HEK293 (cell line): ENCODE measurements around the gene STRA6.
A peak's percentile ranks its signal among the peaks of the same experiment; 100 is the strongest.

Source experiments
- CTCF ChIA-PET: fragments of 350-600 bp; formaldehyde crosslinking; extraction: SDS; loops from one replicate; lab custom pipeline; 2021; ENCODE audit warnings: antibody characterized with exemption; lab: Yijun Ruan, JAX
- POLR2A ChIA-PET: fragments of 300-600 bp; formaldehyde crosslinking; extraction: SDS; loops from one replicate; lab custom pipeline; 2020; ENCODE audit warnings: antibody characterized with exemption, inconsistent platforms; lab: Yijun Ruan, JAX
- H3K27ac ChIP-seq: fragments of 200-500 bp; sonication (Bioruptor generic); 2 replicates; pipeline ENCODE4 v1.5.1; 2014; ENCODE audit warnings: low read depth, low read length, control low read depth, inconsistent platforms; ENCODE audit errors: extremely low read depth
- H3K36me3 ChIP-seq, 2 experiments: fragments of 200-500 bp in 1 of 2; sonication (Bioruptor generic) in 1 of 2; 1 replicate in 1 of 2; 2 replicates in 1 of 2; pipeline ENCODE4 v1.5.1; 2014 to 2017; ENCODE audit warnings: inconsistent platforms in 2 of 2, low read length in 2 of 2; ENCODE audit not compliant: control insufficient read depth in 2 of 2, insufficient read depth in 1 of 2
- H3K4me1 ChIP-seq: fragments of 200-500 bp; sonication (Bioruptor generic); 2 replicates; pipeline ENCODE4 v1.5.1; 2014; ENCODE audit warnings: mild to moderate bottlenecking, low read length, inconsistent platforms; ENCODE audit not compliant: control insufficient read depth, insufficient read depth
- H3K4me3 ChIP-seq: 2 replicates; pipeline ENCODE4 v1.5.1; 2011; ENCODE audit warnings: low read depth, mild to moderate bottlenecking, control low read depth, low read length, moderate library complexity
- H3K9me3 ChIP-seq: fragments of 200-500 bp; sonication (Bioruptor generic); 2 replicates; pipeline ENCODE4 v1.5.1; 2014; ENCODE audit warnings: low read depth, low read length, inconsistent platforms; ENCODE audit not compliant: control insufficient read depth, insufficient read depth
- CTCF ChIP-seq: fragments of 450-650 bp; formaldehyde crosslinking; IDR thresholded peaks from 2 replicates; pipeline ENCODE4 v1.5.1; 2016; ENCODE audit warnings: missing biosample characterization, missing genetic modification characterization
- EGR2 ChIP-seq: fragments of 450-650 bp; formaldehyde crosslinking; IDR thresholded peaks from 2 replicates; pipeline ENCODE4 v1.5.1; 2016; ENCODE audit warnings: low read depth, missing biosample characterization, missing genetic modification characterization
- INSM2 ChIP-seq: fragments of 450-650 bp; formaldehyde crosslinking; IDR thresholded peaks from 2 replicates; pipeline ENCODE4 v1.5.1; 2016; ENCODE audit warnings: missing biosample characterization, missing genetic modification characterization
- PRDM1 ChIP-seq: fragments of 450-650 bp; formaldehyde crosslinking; IDR thresholded peaks from 2 replicates; pipeline ENCODE4; 2016; ENCODE audit warnings: missing biosample characterization, missing genetic modification characterization
- PRDM6 ChIP-seq: fragments of 450-650 bp; formaldehyde crosslinking; IDR thresholded peaks from 2 replicates; pipeline ENCODE4 v1.5.1; 2017; ENCODE audit warnings: missing biosample characterization, missing genetic modification characterization
- SP2 ChIP-seq: fragments of 450-650 bp; formaldehyde crosslinking; IDR thresholded peaks from 2 replicates; pipeline ENCODE4 v1.5.1; 2016; ENCODE audit warnings: missing biosample characterization, missing genetic modification characterization
- TCF7L2 ChIP-seq: IDR thresholded peaks from 2 replicates; pipeline ENCODE4 v1.6.1; 2011; ENCODE audit warnings: low read depth, mild to moderate bottlenecking, inconsistent platforms, low read length, moderate library complexity, borderline replicate concordance
- WT1 ChIP-seq: fragments of 450-650 bp; formaldehyde crosslinking; IDR thresholded peaks from 2 replicates; pipeline ENCODE4 v1.5.1; 2016; ENCODE audit warnings: missing biosample characterization, missing genetic modification characterization
- ZFP41 ChIP-seq: fragments of 450-650 bp; formaldehyde crosslinking; IDR thresholded peaks from 2 replicates; pipeline ENCODE4 v1.5.1; 2016; ENCODE audit warnings: missing biosample characterization, missing genetic modification characterization, borderline replicate concordance
- ZFP69B ChIP-seq: fragments of 450-650 bp; formaldehyde crosslinking; IDR thresholded peaks from 2 replicates; pipeline ENCODE4 v1.5.1; 2016; ENCODE audit warnings: missing biosample characterization, missing genetic modification characterization
- ZIC2 ChIP-seq: fragments of 450-650 bp; formaldehyde crosslinking; IDR thresholded peaks from 2 replicates; pipeline ENCODE4 v1.5.1; 2016; ENCODE audit warnings: missing biosample characterization, missing genetic modification characterization
- ZNF114 ChIP-seq: fragments of 450-650 bp; formaldehyde crosslinking; IDR thresholded peaks from 2 replicates; pipeline ENCODE4 v1.5.0; 2017; ENCODE audit warnings: missing biosample characterization, missing genetic modification characterization
- ZNF133 ChIP-seq: fragments of 450-650 bp; formaldehyde crosslinking; IDR thresholded peaks from 2 replicates; pipeline ENCODE4 v1.5.1; 2016; ENCODE audit warnings: missing biosample characterization, missing genetic modification characterization
- ZNF366 ChIP-seq: fragments of 450-650 bp; formaldehyde crosslinking; conservative IDR thresholded peaks from 2 replicates; pipeline ENCODE4 v1.5.1; 2016; ENCODE audit warnings: missing biosample characterization, missing genetic modification characterization
- ZNF398 ChIP-seq: fragments of 450-650 bp; formaldehyde crosslinking; IDR thresholded peaks from 2 replicates; pipeline ENCODE4 v1.5.1; 2017; ENCODE audit warnings: missing biosample characterization, missing genetic modification characterization
- TF ChIP-seq, protein P1 (sequence below): fragments of 450-650 bp; formaldehyde crosslinking; IDR thresholded peaks from 2 replicates; pipeline ENCODE4 v1.5.1; 2016; ENCODE audit warnings: missing biosample characterization, missing genetic modification characterization, borderline replicate concordance
- TF ChIP-seq, protein P2 (sequence below): fragments of 450-650 bp; formaldehyde crosslinking; IDR thresholded peaks from 2 replicates; pipeline ENCODE4 v1.5.1; 2016; ENCODE audit warnings: missing biosample characterization, missing genetic modification characterization

Gene STRA6

DNA sequence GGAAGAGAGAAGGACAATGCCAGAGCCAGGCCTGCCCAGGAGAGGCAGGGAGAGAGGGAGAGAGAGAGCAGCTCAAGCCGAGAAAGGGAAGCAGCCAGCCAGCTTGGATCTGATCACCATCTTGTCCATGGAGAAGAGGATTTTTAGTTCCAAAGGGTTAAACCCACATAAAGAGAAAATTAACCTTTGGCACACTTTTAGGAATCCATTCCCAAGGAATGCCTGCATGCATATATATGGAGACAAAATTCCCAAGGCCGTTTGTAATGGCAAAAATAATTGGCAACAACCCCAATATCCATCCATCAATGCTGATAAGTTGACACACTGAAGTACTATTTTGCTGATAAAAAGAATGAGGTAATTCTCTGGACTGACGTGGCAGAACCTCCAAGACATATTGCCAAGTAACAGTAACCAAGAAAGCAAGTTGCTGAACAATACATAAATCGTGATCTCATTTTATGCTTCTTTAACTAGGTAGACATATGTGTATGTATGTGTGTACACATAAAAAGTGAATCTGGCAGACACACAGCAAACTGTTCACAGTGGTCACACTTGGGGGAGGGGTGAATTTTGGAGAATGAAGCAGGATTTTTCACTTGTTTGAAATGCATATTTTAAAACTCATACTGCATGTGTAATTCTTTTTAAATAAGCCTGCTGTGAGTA, 7.5 kb upstream of the STRA6 start (continued):
- TF ChIP-seq, protein P1, sequence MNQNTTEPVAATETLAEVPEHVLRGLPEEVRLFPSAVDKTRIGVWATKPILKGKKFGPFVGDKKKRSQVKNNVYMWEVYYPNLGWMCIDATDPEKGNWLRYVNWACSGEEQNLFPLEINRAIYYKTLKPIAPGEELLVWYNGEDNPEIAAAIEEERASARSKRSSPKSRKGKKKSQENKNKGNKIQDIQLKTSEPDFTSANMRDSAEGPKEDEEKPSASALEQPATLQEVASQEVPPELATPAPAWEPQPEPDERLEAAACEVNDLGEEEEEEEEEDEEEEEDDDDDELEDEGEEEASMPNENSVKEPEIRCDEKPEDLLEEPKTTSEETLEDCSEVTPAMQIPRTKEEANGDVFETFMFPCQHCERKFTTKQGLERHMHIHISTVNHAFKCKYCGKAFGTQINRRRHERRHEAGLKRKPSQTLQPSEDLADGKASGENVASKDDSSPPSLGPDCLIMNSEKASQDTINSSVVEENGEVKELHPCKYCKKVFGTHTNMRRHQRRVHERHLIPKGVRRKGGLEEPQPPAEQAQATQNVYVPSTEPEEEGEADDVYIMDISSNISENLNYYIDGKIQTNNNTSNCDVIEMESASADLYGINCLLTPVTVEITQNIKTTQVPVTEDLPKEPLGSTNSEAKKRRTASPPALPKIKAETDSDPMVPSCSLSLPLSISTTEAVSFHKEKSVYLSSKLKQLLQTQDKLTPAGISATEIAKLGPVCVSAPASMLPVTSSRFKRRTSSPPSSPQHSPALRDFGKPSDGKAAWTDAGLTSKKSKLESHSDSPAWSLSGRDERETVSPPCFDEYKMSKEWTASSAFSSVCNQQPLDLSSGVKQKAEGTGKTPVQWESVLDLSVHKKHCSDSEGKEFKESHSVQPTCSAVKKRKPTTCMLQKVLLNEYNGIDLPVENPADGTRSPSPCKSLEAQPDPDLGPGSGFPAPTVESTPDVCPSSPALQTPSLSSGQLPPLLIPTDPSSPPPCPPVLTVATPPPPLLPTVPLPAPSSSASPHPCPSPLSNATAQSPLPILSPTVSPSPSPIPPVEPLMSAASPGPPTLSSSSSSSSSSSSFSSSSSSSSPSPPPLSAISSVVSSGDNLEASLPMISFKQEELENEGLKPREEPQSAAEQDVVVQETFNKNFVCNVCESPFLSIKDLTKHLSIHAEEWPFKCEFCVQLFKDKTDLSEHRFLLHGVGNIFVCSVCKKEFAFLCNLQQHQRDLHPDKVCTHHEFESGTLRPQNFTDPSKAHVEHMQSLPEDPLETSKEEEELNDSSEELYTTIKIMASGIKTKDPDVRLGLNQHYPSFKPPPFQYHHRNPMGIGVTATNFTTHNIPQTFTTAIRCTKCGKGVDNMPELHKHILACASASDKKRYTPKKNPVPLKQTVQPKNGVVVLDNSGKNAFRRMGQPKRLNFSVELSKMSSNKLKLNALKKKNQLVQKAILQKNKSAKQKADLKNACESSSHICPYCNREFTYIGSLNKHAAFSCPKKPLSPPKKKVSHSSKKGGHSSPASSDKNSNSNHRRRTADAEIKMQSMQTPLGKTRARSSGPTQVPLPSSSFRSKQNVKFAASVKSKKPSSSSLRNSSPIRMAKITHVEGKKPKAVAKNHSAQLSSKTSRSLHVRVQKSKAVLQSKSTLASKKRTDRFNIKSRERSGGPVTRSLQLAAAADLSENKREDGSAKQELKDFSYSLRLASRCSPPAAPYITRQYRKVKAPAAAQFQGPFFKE (tag by site-specific recombination), result no peak
- TF ChIP-seq ZNF133 (tag by site-specific recombination) (no peak), PRDM6 (tag by site-specific recombination) (no peak), ZNF114 (no peak)
- TF ChIP-seq, protein P2, sequence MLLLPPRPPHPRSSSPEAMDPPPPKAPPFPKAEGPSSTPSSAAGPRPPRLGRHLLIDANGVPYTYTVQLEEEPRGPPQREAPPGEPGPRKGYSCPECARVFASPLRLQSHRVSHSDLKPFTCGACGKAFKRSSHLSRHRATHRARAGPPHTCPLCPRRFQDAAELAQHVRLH, result no peak

DNA sequence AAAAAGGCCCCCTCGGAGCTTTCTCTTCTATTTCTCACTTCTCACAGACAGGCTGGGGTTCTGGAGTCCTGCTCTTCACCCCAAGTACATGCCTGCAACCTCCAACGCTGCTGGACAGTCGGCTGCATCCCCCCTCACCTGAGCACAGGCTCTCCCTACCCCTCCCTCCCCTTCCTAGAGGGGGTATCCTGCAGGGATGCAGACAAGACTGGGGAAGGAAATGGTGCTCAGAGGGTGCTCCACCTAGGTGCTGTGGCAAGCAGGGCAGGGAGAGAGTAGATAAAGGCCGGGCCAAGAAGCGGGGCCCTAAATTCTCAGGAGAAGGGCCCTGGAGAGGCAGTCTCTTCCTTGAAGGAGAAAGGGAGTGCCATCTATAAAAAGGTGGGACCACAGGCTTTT, 7.0 kb upstream of the STRA6 start:
- Histone ChIP-seq H3K36me3 (no peaks in the 10 kb centered on the region), H3K27ac (peak overlapping the region; percentile 55), H3K9me3 (no peaks in the 10 kb centered on the region), H3K4me1 (peaks cover 16% of the 10 kb centered on the region), H3K4me3 (no peak overlapping the region)
- CTCF ChIA-PET, result interaction anchor here (0.5 to 1.5 kb wide), 6 partner anchors 14 to 516 kb away, joined by 3 to 4 read pairs (median 3); no protein-coding TSS in a partner anchor
- POLR2A ChIA-PET, result interaction anchor here (0.5 to 3.7 kb wide), 4 partner anchors 9 to 30 kb away, joined by 3 to 15 read pairs (median 4); no protein-coding TSS in a partner anchor
- TF ChIP-seq ZNF398 (tag by site-specific recombination) (no peak), CTCF (tag by site-specific recombination) (peak; percentile 25; the same call in 1 of the 2 replicates)

- H3K9me3 ChIP-seq, result no peaks in the 10 kb centered on the region
- ChIA-PET CTCF (interaction anchor here (0.7 to 1.5 kb wide), 5 partner anchors 20 to 517 kb away, joined by 3 to 4 read pairs (median 3); no protein-coding TSS in a partner anchor), POLR2A (interaction anchor here (0.5 to 3.7 kb wide), 5 partner anchors 8 to 32 kb away, joined by 3 to 15 read pairs (median 4); no protein-coding TSS in a partner anchor)
- peak overlapping the region; percentile 55; the same call in 1 of the 2 replicates for H3K27ac ChIP-seq
- H3K4me1 ChIP-seq, result peaks cover 20% of the 10 kb centered on the region
- H3K4me3 ChIP-seq, result no peak overlapping the region
- no peaks in the 10 kb centered on the region for H3K36me3 ChIP-seq
- no peak for TF ChIP-seq ZFP41 (tag by site-specific recombination)
- peak; percentile 14; the same call in 1 of the 2 replicates for TF ChIP-seq EGR2 (tag by site-specific recombination)
- no peak for TF ChIP-seq ZNF366 (tag by site-specific recombination)
- TF ChIP-seq INSM2 (tag by site-specific recombination), result no peak
- no peak for TF ChIP-seq PRDM1 (tag by site-specific recombination)
- TF ChIP-seq SP2 (tag by site-specific recombination), result no peak
- TF ChIP-seq ZIC2, result peak; percentile 95
- no peak for TF ChIP-seq TCF7L2
- 0 out of 2 replicates have a peak, but pooled peaks have one; percentile 9 for TF ChIP-seq WT1 (tag by site-specific recombination)
- TF ChIP-seq ZFP69B (tag by site-specific recombination), result peak; percentile 86
Observed at GRCh38 chr15:74208901-74209559, 6.4 kb upstream of the STRA6 start.
